H1 (cell line): ENCODE measurements around the gene RNF220. TPM values are rescaled to one million over a fixed set of nuclear protein-coding genes. Genes with fewer than 3 reads are reported as not detected.

ENCODE experiments used
- BRCA1 ChIP-seq: IDR thresholded peaks from 2 replicates; pipeline ENCODE4 v1.6.1; 2012; ENCODE audit warnings: low read depth, low read length, improper control_type of control experiment
- polyA plus RNA-seq, 7 experiments: library from polyadenylated mRNA; depleted of rRNA in 3 of 7; stranded (reverse) in 5 of 7; unstranded in 2 of 7; fragments of >200 nt in 5 of 7; fragments of 200-250 nt in 2 of 7; gene quantifications; 1 replicate in 5 of 7; 2 replicates in 1 of 7; 4 replicates in 1 of 7; pipeline versions ENCODE4 v1.2.1 to v1.2.3, GENCODE V29; 2011 to 2013; ENCODE audit warnings: missing spikeins in 2 of 7, mixed read lengths in 2 of 7
- total RNA-seq: library from RNA; stranded (reverse); fragmentation: NEBNext Ultra II Directional; extraction: Animal tissue kit (Norgen Biotek cat#: 25700); gene quantifications from 2 replicates; pipeline ENCODE4 v1.2.1, GENCODE V29; 2021
- TF ChIP-seq, protein P1 (sequence below), 3 experiments: IDR thresholded peaks; 1 replicate in 2 of 3; 2 replicates in 1 of 3; pipeline versions ENCODE4 v1.5.1 to v1.6.1; 2011; ENCODE audit warnings: low read length in 3 of 3, mild to moderate bottlenecking in 3 of 3, inconsistent platforms in 2 of 3, low read depth in 1 of 3, moderate library complexity in 1 of 3; ENCODE audit not compliant: insufficient read depth in 1 of 3; ENCODE audit errors: control extremely low read depth in 1 of 3

Gene RNF220
- total and polyA plus RNA-seq, 2 of the 8 experiments (the other 6 are each of a cell fraction or from before 2014, with no cell fraction given): 123 to 160 TPM

DNA sequence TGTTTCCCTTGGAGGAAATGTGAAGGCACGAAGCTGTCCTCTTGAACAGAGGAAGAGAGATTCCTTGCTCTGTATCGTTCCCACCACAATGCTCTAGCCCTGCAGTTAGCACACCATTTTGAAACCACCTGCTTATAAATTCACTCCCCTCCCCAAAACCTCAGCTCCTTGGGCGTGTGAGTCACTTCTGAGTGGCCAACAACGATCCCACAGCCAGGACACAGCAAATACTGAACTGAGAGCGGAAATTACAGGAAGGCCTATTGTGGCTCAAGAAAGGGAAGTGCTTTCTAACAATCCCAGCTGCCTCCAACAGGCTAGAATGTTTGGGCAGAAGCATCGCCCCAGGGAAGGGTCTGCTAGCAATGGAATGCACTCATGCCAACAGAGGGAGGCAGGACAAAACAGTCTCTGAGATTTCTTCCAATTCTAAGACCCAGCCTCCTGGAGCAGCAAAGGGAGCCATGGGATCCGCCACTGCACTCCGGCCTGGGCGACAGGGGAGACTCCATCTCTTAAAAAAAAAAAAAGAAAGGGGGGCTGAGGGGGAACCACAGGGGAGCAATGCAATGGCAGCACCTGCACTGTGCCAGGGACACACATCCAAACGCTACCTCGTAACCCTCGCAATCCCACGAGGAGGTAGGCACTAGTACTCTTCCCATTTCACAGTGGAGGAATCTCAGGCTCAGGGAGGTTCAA is 267.4 kb downstream of the RNF220 start (continued):
- TF ChIP-seq, protein P1, sequence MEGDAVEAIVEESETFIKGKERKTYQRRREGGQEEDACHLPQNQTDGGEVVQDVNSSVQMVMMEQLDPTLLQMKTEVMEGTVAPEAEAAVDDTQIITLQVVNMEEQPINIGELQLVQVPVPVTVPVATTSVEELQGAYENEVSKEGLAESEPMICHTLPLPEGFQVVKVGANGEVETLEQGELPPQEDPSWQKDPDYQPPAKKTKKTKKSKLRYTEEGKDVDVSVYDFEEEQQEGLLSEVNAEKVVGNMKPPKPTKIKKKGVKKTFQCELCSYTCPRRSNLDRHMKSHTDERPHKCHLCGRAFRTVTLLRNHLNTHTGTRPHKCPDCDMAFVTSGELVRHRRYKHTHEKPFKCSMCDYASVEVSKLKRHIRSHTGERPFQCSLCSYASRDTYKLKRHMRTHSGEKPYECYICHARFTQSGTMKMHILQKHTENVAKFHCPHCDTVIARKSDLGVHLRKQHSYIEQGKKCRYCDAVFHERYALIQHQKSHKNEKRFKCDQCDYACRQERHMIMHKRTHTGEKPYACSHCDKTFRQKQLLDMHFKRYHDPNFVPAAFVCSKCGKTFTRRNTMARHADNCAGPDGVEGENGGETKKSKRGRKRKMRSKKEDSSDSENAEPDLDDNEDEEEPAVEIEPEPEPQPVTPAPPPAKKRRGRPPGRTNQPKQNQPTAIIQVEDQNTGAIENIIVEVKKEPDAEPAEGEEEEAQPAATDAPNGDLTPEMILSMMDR (IDR thresholded peaks at IDR 0.05; ENCODE audit: control extremely low read depth in 1 of 3, insufficient read depth in 1 of 3, low read depth in 1 of 3, low read length in 3 of 3): no peak
- no peak for TF ChIP-seq BRCA1
